ENCODE measurements around the gene CCNY. TPM values are rescaled to one million over a fixed set of nuclear protein-coding genes. Genes with fewer than 3 reads are reported as not detected.
A peak's percentile ranks its signal among the peaks of the same experiment; 100 is the strongest.

The CCNY gene
- total and polyA plus RNA-seq, 5 donors = 27.7 to 72.1 (median 64.3) TPM

- DNase-seq = no peak
- no peak overlapping the region for H3K27ac ChIP-seq (ENCODE audit: low read length)
- intact Hi-C loops (cut with DNase I) = no loop called here
- H3K4me3 ChIP-seq (ENCODE audit: low read length) = no peak overlapping the region
- WGBS = 96% methylated on average over 4 of the region's 4 CpGs
- no peaks in the 10 kb centered on the region for H3K9me3 ChIP-seq (ENCODE audit: control insufficient read depth, low read length)
- no peak for ATAC-seq
- no peaks in the 10 kb centered on the region for H3K4me1 ChIP-seq (ENCODE audit: control insufficient read depth, insufficient read depth, low read length)
- H3K27me3 ChIP-seq (ENCODE audit: control insufficient read depth, insufficient read depth) = no peaks in the 10 kb centered on the region
These were observed 19.9 kb upstream of the CCNY start for GRCh38 chr10:35316218-35316967.

DNA sequence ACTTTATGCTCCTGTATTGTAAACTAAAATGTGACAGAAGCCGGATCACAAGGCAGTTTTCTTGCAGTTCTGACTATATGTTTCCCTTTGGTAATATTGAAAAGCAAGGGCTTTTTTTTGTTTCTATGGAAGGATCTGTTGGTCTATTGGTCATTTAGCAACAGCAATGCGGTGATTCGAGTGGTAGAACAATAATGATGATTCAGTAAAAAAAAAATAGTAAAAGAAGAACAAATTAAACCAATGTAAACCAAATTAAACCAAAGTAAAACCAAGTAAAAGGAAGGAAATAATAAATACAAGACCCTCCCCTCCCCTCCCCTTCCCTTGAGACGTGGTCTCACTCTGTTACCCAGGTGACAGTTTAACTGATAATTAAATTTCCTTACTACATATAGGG lies 17.8 kb upstream of the CCNY start:
- H3K4me1 ChIP-seq (ENCODE audit: control insufficient read depth, insufficient read depth, low read length) = no peaks in the 10 kb centered on the region
- ATAC-seq (no peak), DNase-seq (no peak)
- H3K27ac ChIP-seq (ENCODE audit: low read length) = no peak overlapping the region
- intact Hi-C loops (cut with DNase I) = no loop called here
- WGBS = 95% methylated on average over 4 of the region's 4 CpGs
- no peaks in the 10 kb centered on the region for H3K9me3 ChIP-seq (ENCODE audit: control insufficient read depth, low read length)
- no peaks in the 10 kb centered on the region for H3K27me3 ChIP-seq (ENCODE audit: control insufficient read depth, insufficient read depth)
- H3K4me3 ChIP-seq (ENCODE audit: low read length) = no peak overlapping the region

DNA sequence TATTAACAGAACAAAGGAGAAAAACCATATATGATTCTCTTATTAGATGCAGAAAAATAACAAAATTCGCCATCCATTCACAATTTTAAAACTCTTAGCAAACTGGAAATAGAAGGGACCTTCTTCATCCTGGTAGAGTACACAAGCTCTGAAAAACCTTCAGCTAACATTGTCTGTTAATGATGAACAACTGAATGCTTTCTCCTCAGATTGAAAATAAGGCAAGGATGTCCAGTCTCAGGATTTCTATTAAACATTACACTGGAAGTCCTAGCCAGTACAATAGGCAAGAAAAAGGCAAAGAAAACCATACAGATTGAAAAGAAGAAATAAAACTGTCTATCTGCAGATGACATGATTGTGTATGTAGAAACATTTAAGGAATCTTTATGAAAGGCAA lies 16.0 kb upstream of the CCNY start:
- H3K27me3 ChIP-seq (ENCODE audit: control insufficient read depth, insufficient read depth) = no peaks in the 10 kb centered on the region
- no peak overlapping the region for H3K4me3 ChIP-seq (ENCODE audit: low read length)
- ATAC-seq (no peak), DNase-seq (no peak)
- H3K27ac ChIP-seq (ENCODE audit: low read length) = no peak overlapping the region
- intact Hi-C loops (cut with DNase I) = no loop called here
- WGBS = 94% methylated on average over 1 of the region's 1 CpG
- no peaks in the 10 kb centered on the region for H3K9me3 ChIP-seq (ENCODE audit: control insufficient read depth, low read length)
- no peaks in the 10 kb centered on the region for H3K4me1 ChIP-seq (ENCODE audit: control insufficient read depth, insufficient read depth, low read length)

- Histone ChIP-seq H3K4me1 (ENCODE audit: control insufficient read depth, insufficient read depth, low read length) (no peaks in the 10 kb centered on the region), H3K9me3 (ENCODE audit: control insufficient read depth, low read length) (no peaks in the 10 kb centered on the region), H3K4me3 (ENCODE audit: low read length) (no peak overlapping the region), H3K27me3 (ENCODE audit: control insufficient read depth, insufficient read depth) (no peaks in the 10 kb centered on the region), H3K27ac (ENCODE audit: low read length) (no peak overlapping the region)
- 98% methylated on average over 5 of the region's 5 CpGs for WGBS
- intact Hi-C loops (cut with DNase I) = no loop called here
- ATAC-seq (no peak), DNase-seq (no peak)
These were observed 13.7 kb upstream of the CCNY start for GRCh38 chr10:35322636-35323035.

GRCh38 chr10:35324196-35324595 lies 12.1 kb upstream of the CCNY start:
- 97% methylated on average over 3 of the region's 3 CpGs for WGBS
- ATAC-seq (no peak), DNase-seq (no peak)
- no peaks in the 10 kb centered on the region for H3K27me3 ChIP-seq (ENCODE audit: control insufficient read depth, insufficient read depth)
- intact Hi-C loops (cut with DNase I) = no loop called here
- no peak overlapping the region for H3K4me3 ChIP-seq (ENCODE audit: low read length)
- no peaks in the 10 kb centered on the region for H3K4me1 ChIP-seq (ENCODE audit: control insufficient read depth, insufficient read depth, low read length)
- no peaks in the 10 kb centered on the region for H3K9me3 ChIP-seq (ENCODE audit: control insufficient read depth, low read length)
- H3K27ac ChIP-seq (ENCODE audit: low read length) = no peak overlapping the region

- no peak overlapping the region for H3K4me3 ChIP-seq (ENCODE audit: low read length)
- no peaks in the 10 kb centered on the region for H3K9me3 ChIP-seq (ENCODE audit: control insufficient read depth, low read length)
- DNase-seq (no peak), ATAC-seq (no peak)
- no peaks in the 10 kb centered on the region for H3K27me3 ChIP-seq (ENCODE audit: control insufficient read depth, insufficient read depth)
- 90% methylated on average over 9 of the region's 9 CpGs for WGBS
- peaks cover 13% of the 10 kb centered on the region for H3K4me1 ChIP-seq (ENCODE audit: control insufficient read depth, insufficient read depth, low read length)
- intact Hi-C loops (cut with DNase I) = no loop called here
- no peak overlapping the region for H3K27ac ChIP-seq (ENCODE audit: low read length)
These were observed 9.7 kb upstream of the CCNY start for GRCh38 chr10:35326466-35327235.

GRCh38 chr10:35327790-35328403 lies 8.4 kb upstream of the CCNY start:
- Histone ChIP-seq H3K27me3 (ENCODE audit: control insufficient read depth, insufficient read depth) (no peaks in the 10 kb centered on the region), H3K4me1 (ENCODE audit: control insufficient read depth, insufficient read depth, low read length) (peaks cover 17% of the 10 kb centered on the region), H3K4me3 (ENCODE audit: low read length) (no peak overlapping the region), H3K27ac (ENCODE audit: low read length) (no peak overlapping the region), H3K9me3 (ENCODE audit: control insufficient read depth, low read length) (no peaks in the 10 kb centered on the region)
- 74% methylated on average over 7 of the region's 7 CpGs for WGBS
- no peak for DNase-seq
- intact Hi-C loops (cut with DNase I) = no loop called here
- no peak for ATAC-seq

DNA sequence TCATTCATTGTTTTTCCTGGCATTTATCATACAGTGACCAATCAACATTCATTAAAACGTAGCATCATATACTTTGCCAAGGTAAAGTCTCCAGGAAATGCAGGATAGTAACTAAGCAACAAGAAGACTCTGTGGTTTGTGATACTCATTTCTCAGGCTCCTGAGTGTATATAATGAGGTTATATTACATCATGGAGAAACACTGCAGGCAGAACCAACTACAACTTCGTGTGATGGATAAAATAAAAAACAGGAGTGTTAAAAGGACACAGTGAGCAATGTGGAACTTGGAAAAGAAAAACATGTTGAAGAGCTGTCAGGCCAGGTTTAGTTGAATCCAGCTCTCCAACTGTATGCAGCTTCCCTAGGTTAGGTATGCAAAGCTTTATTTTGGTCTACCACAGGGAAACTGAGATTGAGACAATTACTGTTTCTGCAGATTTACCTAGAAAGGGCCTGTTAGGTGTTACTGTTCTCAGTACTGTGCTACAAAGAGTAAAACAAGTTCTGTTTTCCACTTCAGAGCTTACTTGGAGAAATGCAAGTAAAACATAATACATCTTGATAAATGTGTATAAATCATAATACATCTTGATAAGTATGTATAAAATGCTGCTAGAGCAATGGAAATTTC lies 7.8 kb upstream of the CCNY start:
- WGBS = 40% methylated on average over 2 of the region's 2 CpGs
- H3K4me3 ChIP-seq (ENCODE audit: low read length) = no peak overlapping the region
- no peak for DNase-seq
- intact Hi-C loops (cut with DNase I) = no loop called here
- no peaks in the 10 kb centered on the region for H3K27me3 ChIP-seq (ENCODE audit: control insufficient read depth, insufficient read depth)
- H3K9me3 ChIP-seq (ENCODE audit: control insufficient read depth, low read length) = no peaks in the 10 kb centered on the region
- peaks cover 18% of the 10 kb centered on the region for H3K4me1 ChIP-seq (ENCODE audit: control insufficient read depth, insufficient read depth, low read length)
- ATAC-seq = no peak
- no peak overlapping the region for H3K27ac ChIP-seq (ENCODE audit: low read length)

- no peak overlapping the region for H3K4me3 ChIP-seq (ENCODE audit: low read length)
- 73% methylated on average over 4 of the region's 4 CpGs for WGBS
- no peak overlapping the region for H3K27ac ChIP-seq (ENCODE audit: low read length)
- H3K9me3 ChIP-seq (ENCODE audit: control insufficient read depth, low read length) = no peaks in the 10 kb centered on the region
- ATAC-seq = no peak
- no peak for DNase-seq
- no peaks in the 10 kb centered on the region for H3K27me3 ChIP-seq (ENCODE audit: control insufficient read depth, insufficient read depth)
- peaks cover 24% of the 10 kb centered on the region for H3K4me1 ChIP-seq (ENCODE audit: control insufficient read depth, insufficient read depth, low read length)
- intact Hi-C loops (cut with DNase I) = no loop called here
These were observed 6.8 kb upstream of the CCNY start for GRCh38 chr10:35329520-35329919.

DNA sequence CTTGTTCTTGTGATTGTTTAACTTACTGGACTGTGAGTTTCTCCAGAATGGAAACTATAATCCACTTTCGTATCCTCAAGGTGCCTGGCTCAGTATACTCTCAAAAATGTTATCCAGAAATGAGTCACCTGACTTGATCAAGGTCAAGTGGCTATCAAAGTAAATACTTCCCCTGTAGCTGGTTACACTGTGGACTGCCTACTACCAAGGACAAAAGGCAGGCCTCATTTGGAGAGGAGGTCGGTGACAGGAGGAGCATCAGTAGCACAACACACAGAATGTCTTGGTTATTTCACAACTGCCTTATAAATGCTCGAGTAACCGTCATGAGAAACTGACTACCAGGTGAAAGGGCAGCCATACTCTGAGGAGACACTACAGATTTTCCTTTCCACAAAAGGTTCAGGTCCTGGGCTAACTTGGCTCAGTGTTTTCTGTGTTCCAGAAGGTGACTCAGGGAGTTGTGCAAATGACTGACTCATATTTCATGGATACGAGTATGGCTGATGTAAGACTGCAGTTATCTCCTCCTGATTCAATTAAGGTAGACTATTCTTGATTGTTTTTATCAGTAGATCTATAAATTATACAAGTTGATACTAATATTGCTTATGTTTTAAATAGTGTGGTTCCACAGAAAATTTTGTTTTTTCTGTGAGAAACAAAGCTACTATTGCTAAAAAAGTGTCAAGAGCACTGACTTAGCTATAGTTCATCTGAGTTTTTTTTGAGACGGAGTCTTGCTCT lies 4.2 kb upstream of the CCNY start:
- WGBS = 58% methylated on average over 6 of the region's 6 CpGs
- Histone ChIP-seq H3K9me3 (ENCODE audit: control insufficient read depth, low read length) (no peaks in the 10 kb centered on the region), H3K27ac (ENCODE audit: low read length) (peak overlapping the region; percentile 25), H3K4me3 (ENCODE audit: low read length) (no peak overlapping the region), H3K4me1 (ENCODE audit: control insufficient read depth, insufficient read depth, low read length) (peaks cover 28% of the 10 kb centered on the region), H3K27me3 (ENCODE audit: control insufficient read depth, insufficient read depth) (no peaks in the 10 kb centered on the region)
- intact Hi-C loops (cut with DNase I) = loop anchor here in 1 of 4 donors (10.0 kb wide), 2 partner anchors 207 to 233 kb away; partner anchors contain the start of gene CREM
- DNase-seq (no peak), ATAC-seq (peak in 1 of 2 donors; percentile 38)
